Fibroblast of lung (primary cell): Measurements from ENCODE around the gene ERICH6B. TPM values are rescaled to one million over a fixed set of nuclear protein-coding genes. Genes with fewer than 3 reads are reported as not detected.

Source experiments
- DNase-seq, 2 donors: peaks; one replicate each; pipeline versions ENCODE4 v3.0.0 to v3.0.0-alpha.2; 2010; ENCODE audit warnings: low read depth in 2 of 2
- H2AFZ ChIP-seq: 2 replicates; pipeline ENCODE4 v1.5.1; 2012; ENCODE audit warnings: low read length, control low read depth, inconsistent platforms
- H3K27ac ChIP-seq: 2 replicates; pipeline ENCODE4 v1.5.1; 2011; ENCODE audit warnings: low read length, control low read depth; ENCODE audit not compliant: insufficient read depth
- H3K27me3 ChIP-seq: 2 replicates; pipeline ENCODE4 v1.5.1; 2011; ENCODE audit warnings: mild to moderate bottlenecking, low read length; ENCODE audit not compliant: control insufficient read depth, insufficient read depth
- H3K36me3 ChIP-seq: 2 replicates; pipeline ENCODE4 v1.5.1; 2011; ENCODE audit warnings: low read length; ENCODE audit not compliant: control insufficient read depth, insufficient read depth
- H3K4me1 ChIP-seq: 2 replicates; pipeline ENCODE4 v1.5.1; 2011; ENCODE audit warnings: low read length; ENCODE audit not compliant: control insufficient read depth, insufficient read depth; ENCODE audit errors: extremely low read depth
- H3K4me2 ChIP-seq: 2 replicates; pipeline ENCODE4 v1.5.1; 2011; ENCODE audit warnings: low read length, control low read depth; ENCODE audit not compliant: insufficient read depth; ENCODE audit errors: extremely low read depth
- H3K4me3 ChIP-seq, 4 experiments: fragments of 200-600 bp in 1 of 4; sonication (generic) in 1 of 4; replicated peaks in 1 of 4; 2 replicates each; pipeline ENCODE4 v1.5.1; 2011 to 2016; ENCODE audit warnings: low read length in 4 of 4, low read depth in 3 of 4, mild to moderate bottlenecking in 3 of 4, control low read depth in 2 of 4, inconsistent platforms in 1 of 4, mixed read lengths in 1 of 4; ENCODE audit not compliant: insufficient read depth in 1 of 4; ENCODE audit errors: control extremely low read depth in 1 of 4
- H3K79me2 ChIP-seq: 2 replicates; pipeline ENCODE4 v1.5.1; 2012; ENCODE audit warnings: mild to moderate bottlenecking, low read length, inconsistent platforms; ENCODE audit not compliant: control insufficient read depth, insufficient read depth
- H3K9ac ChIP-seq: 2 replicates; pipeline ENCODE4 v1.5.1; 2011; ENCODE audit warnings: mild to moderate bottlenecking, low read length, control low read depth; ENCODE audit not compliant: insufficient read depth
- H3K9me3 ChIP-seq: 2 replicates; pipeline ENCODE4 v1.5.1; 2012; ENCODE audit warnings: low read depth, low read length; ENCODE audit not compliant: control insufficient read depth, insufficient read depth
- H4K20me1 ChIP-seq: 2 replicates; pipeline ENCODE4 v1.5.1; 2011; ENCODE audit warnings: low read length; ENCODE audit not compliant: control insufficient read depth, insufficient read depth; ENCODE audit errors: extremely low read depth
- CTCF ChIP-seq, 2 donors: IDR thresholded peaks in 1 of 2; conservative IDR thresholded peaks in 1 of 2; 1 replicate in 1 of 2; 2 replicates in 1 of 2; pipeline ENCODE4 v1.5.1; 2011 to 2012; ENCODE audit warnings: low read length in 2 of 2, control low read depth in 1 of 2, inconsistent platforms in 1 of 2, low read depth in 1 of 2, mild to moderate bottlenecking in 1 of 2
- EZH2 ChIP-seq: IDR thresholded peaks from 2 replicates; pipeline ENCODE4 v1.5.1; 2012; ENCODE audit warnings: low read length, control low read depth, mild to moderate bottlenecking; ENCODE audit errors: missing control alignments
- polyA plus RNA-seq, 2 donors: library from polyadenylated mRNA; depleted of rRNA in 1 of 2; stranded (reverse) in 1 of 2; unstranded in 1 of 2; fragments of >200 nt; gene quantifications; 2 replicates each; pipeline ENCODE4 v1.2.1, GENCODE V29; 2011 to 2012; ENCODE audit warnings: missing spikeins in 1 of 2
- total RNA-seq: library from RNA; depleted of rRNA; stranded (reverse); fragments of >200 nt; gene quantifications from 2 replicates; pipeline ENCODE4 v1.2.1, GENCODE V29; 2014

ERICH6B gene
- total and polyA plus RNA-seq, 2 donors (not counting 1 experiment from before 2014, with no cell fraction given): not detected

GRCh38 chr13:45554604-45555109 lies 60.9 kb downstream of the ERICH6B start:
- H3K9ac ChIP-seq: no peak overlapping the region
- no peak overlapping the region for H3K4me2 ChIP-seq
- H3K9me3 ChIP-seq: no peaks in the 10 kb centered on the region
- no peaks in the 10 kb centered on the region for H4K20me1 ChIP-seq
- no peak for TF ChIP-seq CTCF (conservative IDR thresholded peaks at IDR 0.05 in 1 of 2, IDR thresholded peaks at IDR 0.05 in 1 of 2; ENCODE audit: low read depth in 1 of 2, low read length in 2 of 2)
- TF ChIP-seq EZH2: no peak
- H3K27me3 ChIP-seq: peaks cover 2% of the 10 kb centered on the region
- DNase-seq: no peak
- no peaks in the 10 kb centered on the region for H3K4me1 ChIP-seq
- H3K27ac ChIP-seq: no peak overlapping the region
- H2AFZ ChIP-seq: no peak overlapping the region
- no peaks in the 10 kb centered on the region for H3K36me3 ChIP-seq
- no peaks in the 10 kb centered on the region for H3K79me2 ChIP-seq
- no peak overlapping the region for H3K4me3 ChIP-seq

- Histone ChIP-seq H3K27ac (no peak overlapping the region), H3K4me2 (no peak overlapping the region), H4K20me1 (no peaks in the 10 kb centered on the region), H2AFZ (no peak overlapping the region), H3K36me3 (no peaks in the 10 kb centered on the region), H3K9ac (no peak overlapping the region), H3K9me3 (no peaks in the 10 kb centered on the region), H3K79me2 (no peaks in the 10 kb centered on the region), H3K27me3 (peaks cover 4% of the 10 kb centered on the region), H3K4me1 (no peaks in the 10 kb centered on the region), H3K4me3 (no peak overlapping the region)
- no peak for DNase-seq
- TF ChIP-seq CTCF (conservative IDR thresholded peaks at IDR 0.05 in 1 of 2, IDR thresholded peaks at IDR 0.05 in 1 of 2; ENCODE audit: low read depth in 1 of 2, low read length in 2 of 2) (no peak), EZH2 (no peak)
Measured at GRCh38 chr13:45548281-45548680, 67.3 kb downstream of the ERICH6B start.

GRCh38 chr13:45546410-45546765 lies 69.2 kb downstream of the ERICH6B start:
- Histone ChIP-seq H3K4me3 (no peak overlapping the region), H4K20me1 (no peaks in the 10 kb centered on the region), H2AFZ (no peak overlapping the region), H3K27me3 (peaks cover 2% of the 10 kb centered on the region), H3K36me3 (no peaks in the 10 kb centered on the region), H3K4me1 (no peaks in the 10 kb centered on the region), H3K9me3 (no peaks in the 10 kb centered on the region), H3K9ac (no peak overlapping the region), H3K79me2 (no peaks in the 10 kb centered on the region), H3K4me2 (no peak overlapping the region), H3K27ac (no peak overlapping the region)
- no peak for DNase-seq
- TF ChIP-seq CTCF (conservative IDR thresholded peaks at IDR 0.05 in 1 of 2, IDR thresholded peaks at IDR 0.05 in 1 of 2; ENCODE audit: low read depth in 1 of 2, low read length in 2 of 2): no peak
- TF ChIP-seq EZH2: no peak
